PC-3 (cell line): Measurements from ENCODE around the gene RNF151. TPM values are rescaled to one million over a fixed set of nuclear protein-coding genes. Genes with fewer than 3 reads are reported as not detected.

ENCODE experiments used
- ATAC-seq: fragments of 200-7000 bp; cut with Tn5 transposase; 2 replicates; pipeline ENCODE4 v1.9.1; 2020; ENCODE audit warnings: mild to moderate bottlenecking, moderate library complexity
- BruUV-seq: library from RNA; stranded (reverse); fragments of 400-500 nt; replicated peaks from 2 replicates; lab custom pipeline; 2021; lab: Mats Ljungman, UMichigan
- CTCF ChIA-PET: fragments of 300-600 bp; sonication (Branson Sonifier 250); formaldehyde crosslinking; loops from one replicate; lab custom pipeline; 2022; ENCODE audit warnings: antibody characterized with exemption; lab: Charles Lee
- POLR2A ChIA-PET: fragments of 300-600 bp; sonication (Branson Sonifier 250); formaldehyde crosslinking; loops from one replicate; lab custom pipeline; 2022; ENCODE audit warnings: antibody characterized with exemption; ENCODE audit not compliant: unreplicated experiment; lab: Charles Lee
- DNase-seq: peaks from one replicate; pipeline ENCODE4 v3.0.0-alpha.2; 2015
- H2AFZ ChIP-seq: fragments of 300-600 bp; sonication (generic); 2 replicates; pipeline ENCODE4 v1.6.0; 2016; ENCODE audit warnings: antibody characterized with exemption, low read length
- H3F3A ChIP-seq: fragments of 300-600 bp; sonication (generic); one replicate; pipeline ENCODE4 v1.6.0; 2017; ENCODE audit warnings: antibody characterized with exemption, low read length, control low read depth, mild to moderate bottlenecking; ENCODE audit not compliant: unreplicated experiment
- H3K27ac ChIP-seq: fragments of 300-600 bp; sonication (generic); 2 replicates; pipeline ENCODE4 v1.5.1; 2016; ENCODE audit warnings: mild to moderate bottlenecking, low read length
- H3K27me3 ChIP-seq: fragments of 300-600 bp; sonication (generic); 2 replicates; pipeline ENCODE4 v1.6.1; 2016; ENCODE audit warnings: low read length, mixed read lengths
- H3K36me3 ChIP-seq: fragments of 300-600 bp; sonication (generic); 2 replicates; pipeline ENCODE4 v1.6.1; 2016; ENCODE audit warnings: low read depth, mixed run types, low read length, mixed read lengths
- H3K4me1 ChIP-seq: fragments of 300-600 bp; sonication (generic); 2 replicates; pipeline ENCODE4 v1.5.1; 2016; ENCODE audit warnings: low read length; ENCODE audit not compliant: insufficient read depth
- H3K4me2 ChIP-seq: fragments of 300-600 bp; sonication (generic); 2 replicates; pipeline ENCODE4 v1.6.0; 2016; ENCODE audit warnings: low read length
- H3K4me3 ChIP-seq: fragments of 300-600 bp; sonication (generic); 2 replicates; pipeline ENCODE4 v1.5.1; 2016; ENCODE audit warnings: mild to moderate bottlenecking, low read length, mixed read lengths
- H3K79me2 ChIP-seq: fragments of 300-600 bp; sonication (generic); 2 replicates; pipeline ENCODE4 v1.6.1; 2017; ENCODE audit warnings: low read length, mixed read lengths
- H3K9ac ChIP-seq: fragments of 300-600 bp; sonication (generic); 2 replicates; pipeline ENCODE4 v1.6.0; 2016; ENCODE audit warnings: mild to moderate bottlenecking, low read length
- H3K9me2 ChIP-seq: fragments of 300-600 bp; sonication (generic); replicated peaks from 2 replicates; pipeline ENCODE4 v1.6.1; 2016; ENCODE audit warnings: mixed run types, low read length, mixed read lengths
- H3K9me3 ChIP-seq: fragments of 300-600 bp; sonication (generic); 2 replicates; pipeline ENCODE4 v1.6.1; 2016; ENCODE audit warnings: low read length, mixed read lengths
- H4K20me1 ChIP-seq: fragments of 300-600 bp; sonication (generic); 2 replicates; pipeline ENCODE4 v1.6.1; 2016; ENCODE audit warnings: low read length, mixed read lengths
- EZH2 ChIP-seq: fragments of 300-600 bp; sonication (generic); IDR thresholded peaks from one replicate; pipeline ENCODE4 v1.6.1; 2017; ENCODE audit warnings: antibody characterized with exemption, mild to moderate bottlenecking, low read length; ENCODE audit not compliant: unreplicated experiment
- EZH2phosphoT487 ChIP-seq: fragments of 300-600 bp; sonication (generic); IDR thresholded peaks from 2 replicates; pipeline ENCODE4 v1.6.1; 2018; ENCODE audit warnings: mild to moderate bottlenecking, antibody characterized with exemption, low read length, borderline replicate concordance
- intact Hi-C: fragments of 100-400 bp; cut with micrococcal nuclease; formaldehyde crosslinking; loops from 2 replicates; pipeline ENCODE4 v1.9.0; 2023
- total RNA-seq: library from RNA; depleted of rRNA; stranded (reverse); fragments of >200 nt; gene quantifications from 2 replicates; pipeline ENCODE4 v1.2.3, GENCODE V29; 2014
- TF ChIP-seq, protein P1 (sequence below): fragments of 300-600 bp; sonication (generic); conservative IDR thresholded peaks from 2 replicates; pipeline ENCODE4 v1.5.1; 2017; ENCODE audit warnings: antibody characterized with exemption, low read depth, mild to moderate bottlenecking, low read length

Gene RNF151
- total RNA-seq, 1 experiment from 2014 or later = not detected

DNA sequence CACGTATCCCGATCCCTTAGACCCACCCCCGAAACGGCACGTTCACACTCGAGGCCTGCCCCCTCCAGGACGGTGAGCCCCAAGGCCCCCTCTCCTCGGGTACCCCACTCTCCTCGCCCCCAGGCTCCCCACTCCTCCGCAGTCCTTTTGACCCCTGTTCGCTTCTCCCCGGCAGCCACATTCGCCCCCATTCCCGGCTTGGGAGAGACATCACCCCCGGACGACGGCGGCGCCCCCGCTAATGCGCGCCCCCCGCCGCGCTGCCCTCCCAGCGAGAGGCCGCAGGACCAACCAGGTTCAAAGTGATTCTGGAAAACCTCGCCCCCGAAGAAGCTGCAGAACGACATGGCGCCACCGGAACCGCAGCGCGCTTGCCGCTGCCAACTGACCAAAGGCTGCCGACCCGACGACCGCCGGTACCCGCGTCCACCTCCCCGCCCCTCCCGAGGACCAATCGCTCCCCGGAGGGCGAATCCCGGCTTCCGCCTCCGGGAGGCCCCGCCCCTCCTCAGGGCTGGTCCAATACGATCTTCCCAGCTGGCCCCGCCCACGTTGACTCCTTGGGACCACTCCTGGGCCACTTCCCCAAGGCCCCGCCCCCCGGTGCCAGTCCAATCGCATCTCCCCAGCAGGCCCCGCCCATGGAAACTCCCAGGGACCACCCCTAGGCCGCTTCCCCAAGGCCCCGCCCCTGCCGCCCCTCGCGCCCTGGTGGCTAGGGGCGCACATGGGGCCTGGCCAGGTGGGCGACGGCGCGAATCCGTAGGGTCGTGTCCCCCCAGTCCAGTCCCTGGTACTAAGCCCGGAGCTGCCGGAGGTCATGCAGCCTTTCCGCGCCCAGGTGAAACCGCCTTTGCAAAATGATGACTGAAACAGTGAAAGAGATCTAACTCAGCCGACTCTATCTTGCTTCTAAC is 23.6 kb upstream of the RNF151 start, which contains the start of gene MSRB1:
TSS of gene MSRB1 (minus strand) at position 390 of the 917 bp plus-strand sequence. CDS start at position 347, 43 bp downstream.
- Histone ChIP-seq H2AFZ (peak within 1 kb of the TSS; percentile 95), H3K36me3 (no peaks in the 10 kb centered on the region), H4K20me1 (no peaks in the 10 kb centered on the region), H3F3A (no peaks in the 10 kb centered on the region), H3K4me2 (peak within 1 kb of the TSS; percentile 93), H3K4me1 (peaks cover 11% of the 10 kb centered on the region), H3K79me2 (peaks cover 6% of the 10 kb centered on the region; the same call in 1 of the 2 replicates), H3K27ac (peak within 1 kb of the TSS; percentile 41), H3K27me3 (no peaks in the 10 kb centered on the region), H3K9ac (peak within 1 kb of the TSS; percentile 60), H3K9me2 (no peaks in the 10 kb centered on the region), H3K9me3 (no peaks in the 10 kb centered on the region), H3K4me3 (peak within 1 kb of the TSS; percentile 85)
- ATAC-seq (peak; percentile 95), DNase-seq (peak; percentile 96)
- ChIA-PET CTCF (interaction anchor here (0.6 kb wide), 1 partner anchor 242 kb away, joined by 3 read pairs; no protein-coding TSS in a partner anchor), POLR2A (interaction anchor here (1.0 kb wide), 1 partner anchor 22 kb away, joined by 3 read pairs; the partner anchor contains the start of gene RPS2)
- no TSS peak for BruUV-seq
- intact Hi-C loops = no loop called here
- TF ChIP-seq EZH2phosphoT487 (no peak), EZH2 (no peak)
- TF ChIP-seq, protein P1, sequence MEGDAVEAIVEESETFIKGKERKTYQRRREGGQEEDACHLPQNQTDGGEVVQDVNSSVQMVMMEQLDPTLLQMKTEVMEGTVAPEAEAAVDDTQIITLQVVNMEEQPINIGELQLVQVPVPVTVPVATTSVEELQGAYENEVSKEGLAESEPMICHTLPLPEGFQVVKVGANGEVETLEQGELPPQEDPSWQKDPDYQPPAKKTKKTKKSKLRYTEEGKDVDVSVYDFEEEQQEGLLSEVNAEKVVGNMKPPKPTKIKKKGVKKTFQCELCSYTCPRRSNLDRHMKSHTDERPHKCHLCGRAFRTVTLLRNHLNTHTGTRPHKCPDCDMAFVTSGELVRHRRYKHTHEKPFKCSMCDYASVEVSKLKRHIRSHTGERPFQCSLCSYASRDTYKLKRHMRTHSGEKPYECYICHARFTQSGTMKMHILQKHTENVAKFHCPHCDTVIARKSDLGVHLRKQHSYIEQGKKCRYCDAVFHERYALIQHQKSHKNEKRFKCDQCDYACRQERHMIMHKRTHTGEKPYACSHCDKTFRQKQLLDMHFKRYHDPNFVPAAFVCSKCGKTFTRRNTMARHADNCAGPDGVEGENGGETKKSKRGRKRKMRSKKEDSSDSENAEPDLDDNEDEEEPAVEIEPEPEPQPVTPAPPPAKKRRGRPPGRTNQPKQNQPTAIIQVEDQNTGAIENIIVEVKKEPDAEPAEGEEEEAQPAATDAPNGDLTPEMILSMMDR = no peak

DNA sequence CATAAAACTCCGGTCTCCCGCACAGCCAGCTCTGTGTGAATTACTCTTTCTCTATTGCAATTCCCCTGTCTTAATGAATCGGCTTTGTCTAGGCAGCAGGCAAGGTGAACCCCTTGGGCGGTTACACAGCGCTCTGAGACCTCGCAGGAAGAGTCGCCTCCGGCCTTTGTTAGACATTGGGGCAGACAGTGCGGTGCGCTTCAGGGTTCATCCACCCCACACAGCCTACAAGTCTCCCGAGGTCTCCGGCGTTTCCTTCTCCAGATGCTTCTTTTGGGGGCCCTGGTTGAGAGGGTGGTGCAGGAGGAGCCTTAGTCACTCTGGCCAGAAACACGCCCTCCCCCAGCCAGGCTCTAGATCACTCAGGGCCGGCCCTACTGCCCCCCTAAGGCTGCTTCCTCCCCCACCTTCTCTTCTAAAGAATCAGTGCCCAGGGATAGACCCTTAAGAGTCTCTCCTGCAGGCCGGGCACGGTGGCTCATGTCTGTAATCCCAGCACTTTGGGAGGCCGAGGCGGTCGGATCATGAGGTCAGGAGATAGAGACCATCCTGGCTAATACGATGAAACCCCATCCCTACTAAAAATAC is 21.9 kb upstream of the RNF151 start:
- intact Hi-C loops = no loop called here
- Histone ChIP-seq H4K20me1 (no peaks in the 10 kb centered on the region), H3K4me2 (no peak overlapping the region), H3K9me2 (no peaks in the 10 kb centered on the region), H3K9ac (no peak overlapping the region), H3K79me2 (peaks cover 6% of the 10 kb centered on the region; the same call in 1 of the 2 replicates), H3K4me1 (peaks cover 11% of the 10 kb centered on the region), H3K36me3 (no peaks in the 10 kb centered on the region), H3K27me3 (no peaks in the 10 kb centered on the region), H3K9me3 (no peaks in the 10 kb centered on the region), H3K27ac (no peak overlapping the region), H3F3A (no peaks in the 10 kb centered on the region), H2AFZ (no peak overlapping the region), H3K4me3 (no peak overlapping the region)
- no peak for ATAC-seq
- ChIA-PET POLR2A (interaction anchor here (0.6 kb wide), 1 partner anchor 566 kb away, joined by 12 read pairs; no protein-coding TSS in a partner anchor), CTCF (no interaction called here)
- BruUV-seq = no TSS peak
- DNase-seq = no peak
- TF ChIP-seq, protein P1 = no peak
- TF ChIP-seq EZH2phosphoT487 (no peak), EZH2 (no peak)
